Mucosa of descending colon (tissue), 3 donors: ENCODE measurements around the gene SATB1. TPM values are rescaled to one million over a fixed set of nuclear protein-coding genes. Genes with fewer than 3 reads are reported as not detected.

Experiments used
- ATAC-seq: fragments of 200-7000 bp; cut with Tn5 transposase; one replicate; pipeline ENCODE4 v1.9.1; 2020; ENCODE audit warnings: mild to moderate bottlenecking, moderate library complexity
- DNase-seq, 3 donors: peaks; one replicate each; pipeline ENCODE4 v3.0.0-alpha.2; 2020
- H3K36me3 ChIP-seq: fragments of 200-600 bp; one replicate; pipeline ENCODE4 v1.8.0; 2021; ENCODE audit warnings: low read depth, mild to moderate bottlenecking
- H3K4me1 ChIP-seq: fragments of 200-600 bp; one replicate; pipeline ENCODE4 v1.8.0; 2021; ENCODE audit warnings: low read depth, mild to moderate bottlenecking
- H3K4me3 ChIP-seq: fragments of 200-600 bp; one replicate; pipeline ENCODE4 v1.8.0; 2021; ENCODE audit warnings: mild to moderate bottlenecking
- H3K9me3 ChIP-seq: fragments of 200-600 bp; one replicate; pipeline ENCODE4 v1.8.0; 2021; ENCODE audit warnings: mild to moderate bottlenecking
- intact Hi-C, 2 donors: fragments of 100-400 bp; cut with DNase I in 1 of 2; cut with micrococcal nuclease in 1 of 2; formaldehyde crosslinking; loops; one replicate each; pipeline versions ENCODE4 v1.11.0 to v1.11.1; 2022; cut with DNase I, micrococcal nuclease
- total RNA-seq, 3 donors: library from RNA; stranded (reverse); fragmentation: NEBNext Ultra II Directional in 2 of 3; extraction: Animal tissue kit (Norgen Biotek cat#: 25700) in 2 of 3; gene quantifications; one replicate each; pipeline versions ENCODE4 v1.2.1 to v1.2.4, GENCODE V29; 2021 to 2023
- TF ChIP-seq, protein P1 (sequence below): fragments of 200-600 bp; IDR thresholded peaks from one replicate; pipeline ENCODE4 v1.8.0; 2022; ENCODE audit warnings: antibody characterized with exemption, mild to moderate bottlenecking
- donor health status: DM: no; HTN: no; CAD: no; lungs with moderate emphysema.
- donor health status: DM: no; HTN: no; CAD: no.
- donor health status: DM: no; HTN: yes; CAD: no.

The SATB1 gene
- total RNA-seq, 3 donors from 2014 or later = 31.2 to 87.9 (median 49.7) TPM

DNA sequence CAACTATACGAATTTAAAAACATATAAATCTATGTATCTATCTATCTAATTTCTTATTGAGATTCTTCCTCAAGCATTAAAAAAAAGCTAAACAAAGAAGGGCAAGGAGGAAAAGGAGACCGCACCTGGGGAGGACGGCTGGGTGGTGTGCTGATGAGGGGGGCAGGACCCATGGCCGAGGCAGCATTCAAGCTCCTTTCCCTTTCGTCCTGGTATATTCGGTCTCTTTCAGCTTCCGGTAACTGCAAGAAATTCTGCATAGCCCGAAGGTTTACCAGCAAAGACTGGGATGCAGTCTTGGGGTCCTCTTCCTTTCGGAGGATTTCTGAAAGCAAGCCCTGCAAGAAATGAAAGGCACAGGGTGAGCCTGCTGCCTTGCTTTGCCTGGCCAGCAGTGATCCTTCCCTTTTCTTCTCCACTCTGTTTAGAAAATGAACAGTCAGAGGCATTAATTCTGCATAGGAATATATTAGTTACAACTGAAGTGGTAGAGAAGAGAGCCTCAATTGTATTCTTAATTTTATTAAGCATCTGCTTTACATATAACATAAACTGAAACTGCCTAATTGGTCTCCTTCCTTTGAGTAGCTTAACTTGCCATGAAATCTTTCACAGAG lies 38.8 kb downstream of the SATB1 start:
- intact Hi-C loops = no loop called here
- no peak for DNase-seq
- TF ChIP-seq, protein P1, sequence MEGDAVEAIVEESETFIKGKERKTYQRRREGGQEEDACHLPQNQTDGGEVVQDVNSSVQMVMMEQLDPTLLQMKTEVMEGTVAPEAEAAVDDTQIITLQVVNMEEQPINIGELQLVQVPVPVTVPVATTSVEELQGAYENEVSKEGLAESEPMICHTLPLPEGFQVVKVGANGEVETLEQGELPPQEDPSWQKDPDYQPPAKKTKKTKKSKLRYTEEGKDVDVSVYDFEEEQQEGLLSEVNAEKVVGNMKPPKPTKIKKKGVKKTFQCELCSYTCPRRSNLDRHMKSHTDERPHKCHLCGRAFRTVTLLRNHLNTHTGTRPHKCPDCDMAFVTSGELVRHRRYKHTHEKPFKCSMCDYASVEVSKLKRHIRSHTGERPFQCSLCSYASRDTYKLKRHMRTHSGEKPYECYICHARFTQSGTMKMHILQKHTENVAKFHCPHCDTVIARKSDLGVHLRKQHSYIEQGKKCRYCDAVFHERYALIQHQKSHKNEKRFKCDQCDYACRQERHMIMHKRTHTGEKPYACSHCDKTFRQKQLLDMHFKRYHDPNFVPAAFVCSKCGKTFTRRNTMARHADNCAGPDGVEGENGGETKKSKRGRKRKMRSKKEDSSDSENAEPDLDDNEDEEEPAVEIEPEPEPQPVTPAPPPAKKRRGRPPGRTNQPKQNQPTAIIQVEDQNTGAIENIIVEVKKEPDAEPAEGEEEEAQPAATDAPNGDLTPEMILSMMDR = no peak

DNA sequence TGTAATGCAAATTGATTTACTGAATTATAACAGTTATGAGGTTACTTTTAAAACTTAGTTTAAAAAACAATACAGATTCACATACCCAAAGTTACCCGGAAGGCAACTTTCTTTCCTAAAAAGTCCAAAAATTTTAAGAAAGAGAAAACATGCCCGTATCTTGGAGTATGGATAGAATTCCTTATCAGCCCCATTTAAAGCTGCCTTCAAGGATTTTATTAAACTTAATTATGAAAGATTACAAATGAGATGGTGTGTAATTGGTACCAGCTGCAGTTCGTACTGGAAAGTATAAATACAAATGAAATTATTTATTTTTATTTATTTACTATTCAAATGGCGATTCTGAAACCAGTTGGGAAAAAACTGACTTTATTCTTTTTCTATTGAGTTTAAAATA lies 39.4 kb downstream of the SATB1 start:
- Histone ChIP-seq H3K4me3 (no peak overlapping the region), H3K4me1 (no peaks in the 10 kb centered on the region), H3K9me3 (no peaks in the 10 kb centered on the region), H3K36me3 (no peaks in the 10 kb centered on the region)
- DNase-seq = no peak
- TF ChIP-seq, protein P1 = no peak
- no peak for ATAC-seq
- intact Hi-C loops = no loop called here

More for the DNA sequence above, 38.8 kb downstream of the SATB1 start:
- ATAC-seq = no peak
- Histone ChIP-seq H3K4me1 (no peaks in the 10 kb centered on the region), H3K9me3 (no peaks in the 10 kb centered on the region), H3K4me3 (no peak overlapping the region), H3K36me3 (no peaks in the 10 kb centered on the region)

DNA sequence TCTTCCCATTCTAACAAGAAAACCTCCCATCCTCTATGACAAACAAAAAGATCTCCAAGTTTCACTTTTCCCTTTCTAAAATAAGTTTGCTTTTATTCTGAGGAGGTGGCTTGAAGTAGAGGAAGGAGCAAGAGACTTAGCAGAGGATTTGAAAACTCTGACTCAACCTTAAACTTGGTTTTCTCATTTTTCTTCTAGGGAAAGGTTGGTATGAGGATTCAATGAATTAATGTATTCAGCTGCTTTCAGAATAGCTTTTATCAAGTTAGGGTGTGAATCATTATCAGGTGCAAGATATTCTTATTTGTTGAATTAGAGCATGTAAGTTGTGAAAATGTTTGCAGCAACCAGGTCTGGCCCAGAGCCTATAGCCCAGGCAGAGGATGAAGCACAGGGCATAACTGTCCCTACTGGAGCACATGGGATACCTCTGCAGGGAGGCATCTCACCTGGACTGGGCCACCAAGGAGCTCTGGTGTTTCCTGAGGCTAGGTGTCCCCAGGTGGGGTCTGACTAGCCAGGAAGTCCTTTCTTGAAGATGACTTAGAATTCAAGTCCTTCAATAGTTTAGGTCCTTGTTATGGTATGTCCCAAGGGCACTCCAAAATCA lies 42.3 kb downstream of the SATB1 start:
- Histone ChIP-seq H3K4me1 (no peaks in the 10 kb centered on the region), H3K9me3 (no peaks in the 10 kb centered on the region), H3K36me3 (no peaks in the 10 kb centered on the region), H3K4me3 (no peak overlapping the region)
- DNase-seq (no peak), ATAC-seq (no peak)
- TF ChIP-seq, protein P1 = no peak
- intact Hi-C loops = no loop called here

DNA sequence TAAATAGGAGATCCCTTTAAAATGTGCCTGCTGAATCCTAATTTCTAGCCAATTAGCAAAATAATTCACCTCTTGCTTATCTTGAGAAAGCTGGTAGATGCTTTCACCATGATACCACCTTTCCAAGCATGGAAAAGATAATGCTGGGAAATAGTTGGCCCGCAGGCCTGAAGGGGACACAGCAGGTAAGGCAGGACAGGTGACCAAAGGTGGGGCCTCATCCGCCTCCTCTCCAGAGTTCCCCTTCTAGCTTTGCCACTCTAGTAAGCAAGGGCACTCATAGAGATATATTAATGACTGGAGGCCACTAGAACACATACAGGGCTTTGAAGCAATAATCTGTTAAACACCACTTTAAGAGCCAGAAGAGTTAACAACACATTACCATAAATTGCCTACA lies 45.5 kb downstream of the SATB1 start:
- Histone ChIP-seq H3K36me3 (no peaks in the 10 kb centered on the region), H3K4me1 (no peaks in the 10 kb centered on the region), H3K9me3 (no peaks in the 10 kb centered on the region), H3K4me3 (no peak overlapping the region)
- TF ChIP-seq, protein P1 = no peak
- ATAC-seq = no peak
- intact Hi-C loops = no loop called here
- DNase-seq = no peak

DNA sequence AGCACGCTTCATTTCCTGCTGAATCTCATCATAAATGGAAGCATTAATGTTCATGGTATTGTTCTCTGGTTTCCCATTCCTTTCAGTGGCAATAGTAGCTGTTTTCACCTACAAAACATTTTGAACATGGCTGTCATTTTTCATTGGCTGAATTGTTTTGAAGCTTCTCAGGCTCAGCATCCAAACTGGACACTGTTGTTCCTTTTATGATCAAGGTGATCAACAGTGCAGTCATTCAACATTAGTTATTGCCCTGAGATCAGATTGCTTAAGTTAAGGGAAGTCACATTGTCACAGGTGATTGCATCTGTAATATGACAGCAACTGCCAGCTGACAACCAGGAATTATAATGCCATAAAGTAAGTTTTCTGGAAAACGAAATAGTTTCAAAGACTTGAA lies 46.9 kb downstream of the SATB1 start:
- Histone ChIP-seq H3K4me1 (no peaks in the 10 kb centered on the region), H3K4me3 (no peak overlapping the region), H3K9me3 (no peaks in the 10 kb centered on the region), H3K36me3 (no peaks in the 10 kb centered on the region)
- DNase-seq (no peak), ATAC-seq (no peak)
- TF ChIP-seq, protein P1 = no peak
- intact Hi-C loops = no loop called here
